AG09309 (cell line): ENCODE measurements around the gene HNRNPCL1.

Experiments used
- DNase-seq: peaks from one replicate; pipeline ENCODE4 v3.0.0-alpha.2; 2010; ENCODE audit warnings: low read depth
- H3K4me3 ChIP-seq: 2 replicates; pipeline ENCODE4 v1.5.1; 2011; ENCODE audit warnings: mild to moderate bottlenecking, low read depth, low read length, moderate library complexity; ENCODE audit not compliant: control insufficient read depth
- CTCF ChIP-seq: IDR thresholded peaks from 2 replicates; pipeline ENCODE4 v1.5.1; 2011; ENCODE audit warnings: mild to moderate bottlenecking, low read depth, low read length, inconsistent platforms; ENCODE audit not compliant: insufficient read depth, control insufficient read depth; ENCODE audit errors: missing control alignments

Gene HNRNPCL1

GRCh38 chr1:12810691-12811408 is 37.7 kb downstream of the HNRNPCL1 start:
- DNase-seq = no peak
- H3K4me3 ChIP-seq = no peak overlapping the region
- no peak for TF ChIP-seq CTCF

DNA sequence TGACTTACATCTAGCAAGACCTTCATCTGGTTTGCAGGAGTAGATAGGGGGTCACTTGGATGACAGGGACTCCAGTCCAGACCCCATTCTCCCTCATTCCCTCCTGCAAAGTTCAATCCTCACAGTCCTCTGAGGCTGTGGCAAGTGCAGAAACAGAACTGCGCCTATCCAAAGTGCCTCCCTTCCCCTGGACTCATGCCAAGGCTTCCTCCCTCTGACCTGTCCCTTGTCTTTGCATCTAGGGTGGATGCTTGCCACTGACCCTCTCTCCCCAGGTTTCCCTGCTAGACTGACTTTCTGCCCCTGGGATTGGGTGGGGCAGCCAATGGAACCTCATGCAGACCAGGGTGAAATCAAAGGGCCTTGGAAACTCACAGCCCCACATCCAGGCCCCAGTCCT is 38.6 kb downstream of the HNRNPCL1 start:
- no peak for TF ChIP-seq CTCF
- no peak for DNase-seq
- no peak overlapping the region for H3K4me3 ChIP-seq

DNA sequence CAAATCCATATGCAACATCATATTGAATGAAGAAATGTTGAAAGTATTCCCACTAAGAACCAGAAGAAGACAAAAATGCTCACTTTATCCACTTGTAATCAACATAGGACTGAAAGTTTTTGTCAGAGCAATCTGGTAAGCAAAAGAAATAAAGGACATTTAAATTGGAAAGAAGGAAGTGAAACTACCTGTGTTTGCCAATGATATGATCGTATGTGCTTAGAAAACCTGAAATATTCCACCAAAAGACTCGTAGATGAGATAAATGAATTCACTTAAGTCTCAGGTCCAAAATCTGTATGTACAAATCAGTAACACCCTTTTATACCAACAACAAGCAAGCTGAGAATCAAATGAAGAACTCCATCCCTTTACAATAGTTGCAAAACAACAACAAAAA is 48.8 kb downstream of the HNRNPCL1 start:
- no peak overlapping the region for H3K4me3 ChIP-seq
- DNase-seq = no peak
- TF ChIP-seq CTCF = no peak

GRCh38 chr1:12798911-12799310 is 49.6 kb downstream of the HNRNPCL1 start:
- no peak for DNase-seq
- no peak for TF ChIP-seq CTCF

More at GRCh38 chr1:12798911-12799310, 49.6 kb downstream of the HNRNPCL1 start:
- no peak overlapping the region for H3K4me3 ChIP-seq
